Vagina (tissue), 2 donors: Measurements from ENCODE around the gene CAMKMT.

ENCODE experiments used
- CTCF ChIP-seq, 3 experiments: fragments of 450-650 bp in 2 of 3; fragments of 200-600 bp in 1 of 3; sonication (generic) in 1 of 3; IDR thresholded peaks; one replicate each; pipeline ENCODE4 v1.5.1; 2017 to 2019; ENCODE audit warnings: antibody characterized with exemption in 3 of 3, mild to moderate bottlenecking in 2 of 3, moderate library complexity in 2 of 3
- POLR2A ChIP-seq, 2 donors: fragments of 450-650 bp; IDR thresholded peaks; one replicate each; pipeline ENCODE4 v1.6.1; 2017; ENCODE audit warnings: antibody characterized with exemption in 2 of 2, mild to moderate bottlenecking in 2 of 2, moderate library complexity in 2 of 2
- POLR2AphosphoS5 ChIP-seq, 2 donors: sonication (generic); formaldehyde crosslinking; IDR thresholded peaks; one replicate each; pipeline ENCODE4 v1.9.0; 2017; ENCODE audit warnings: antibody characterized with exemption in 2 of 2, mild to moderate bottlenecking in 2 of 2, low read depth in 1 of 2; ENCODE audit not compliant: insufficient read depth in 1 of 2

GRCh38 chr2:44786045-44786816 lies 424.5 kb downstream of the CAMKMT start:
- TF ChIP-seq CTCF (IDR thresholded peaks at IDR 0.05) (no peak), POLR2A (IDR thresholded peaks at IDR 0.05) (no peak), POLR2AphosphoS5 (IDR thresholded peaks at IDR 0.05; ENCODE audit: insufficient read depth in 1 of 2, low read depth in 1 of 2) (no peak)
